GM19238 (cell line): Measurements from ENCODE around the gene CD163L1.
A peak's percentile ranks its signal among the peaks of the same experiment; 100 is the strongest.
"Not testable (repeated sequence)": the region's sequence is repeated elsewhere in the genome, so short reads cannot be mapped to it uniquely, and the experiment has no call there.

Source experiments
- DNase-seq: peaks from one replicate; pipeline ENCODE4 v3.0.0; 2011; ENCODE audit warnings: low spot score; ENCODE audit not compliant: insufficient read length

Gene CD163L1

GRCh38 chr12:7404275-7404674, 39.7 kb downstream of the CD163L1 start:
- no peak for DNase-seq

DNA sequence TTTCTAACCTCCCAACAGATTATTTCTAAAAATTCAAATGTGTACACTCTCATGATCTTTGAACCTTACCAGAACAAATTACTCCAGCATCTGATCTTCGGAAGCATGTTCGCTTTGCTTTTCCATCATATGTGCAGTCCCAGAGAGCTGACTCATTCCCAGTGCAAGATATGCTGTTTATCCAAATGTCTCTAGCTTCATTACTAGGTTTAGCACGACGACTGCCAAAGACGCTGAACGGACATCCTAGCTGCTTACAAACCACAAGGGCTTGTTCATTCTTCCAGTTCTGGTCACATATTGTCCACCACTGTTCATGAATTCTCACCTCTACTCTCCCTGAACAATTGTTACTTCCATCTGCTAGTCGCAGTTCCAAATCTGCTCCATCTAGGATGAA, 40.5 kb downstream of the CD163L1 start:
- no peak for DNase-seq

GRCh38 chr12:7399089-7399488, 44.9 kb downstream of the CD163L1 start:
- DNase-seq: no peak

- DNase-seq: no peak
These were observed 47.5 kb downstream of the CD163L1 start for GRCh38 chr12:7396418-7396817.

- no peak for DNase-seq
These were observed 48.0 kb downstream of the CD163L1 start for GRCh38 chr12:7395950-7396349.

DNA sequence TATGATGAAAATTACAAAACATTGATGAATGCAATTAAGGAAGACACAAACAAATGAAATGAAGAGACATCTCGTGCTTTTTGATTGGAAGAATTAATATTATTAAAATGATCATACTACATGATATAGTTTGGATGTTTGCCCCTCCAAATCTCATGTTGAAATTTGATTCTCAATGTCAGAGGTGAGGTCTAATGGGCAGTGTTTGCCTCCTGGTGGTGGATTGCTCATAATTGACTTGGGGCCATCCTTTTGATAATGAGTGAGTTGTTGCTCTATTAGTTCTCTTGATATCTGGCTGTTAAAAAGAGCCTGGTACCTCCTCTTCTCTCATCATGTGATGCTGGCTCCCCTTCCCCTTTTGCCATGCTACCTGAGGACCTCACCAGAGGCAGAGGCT, 56.7 kb downstream of the CD163L1 start:
- DNase-seq: no peak

DNA sequence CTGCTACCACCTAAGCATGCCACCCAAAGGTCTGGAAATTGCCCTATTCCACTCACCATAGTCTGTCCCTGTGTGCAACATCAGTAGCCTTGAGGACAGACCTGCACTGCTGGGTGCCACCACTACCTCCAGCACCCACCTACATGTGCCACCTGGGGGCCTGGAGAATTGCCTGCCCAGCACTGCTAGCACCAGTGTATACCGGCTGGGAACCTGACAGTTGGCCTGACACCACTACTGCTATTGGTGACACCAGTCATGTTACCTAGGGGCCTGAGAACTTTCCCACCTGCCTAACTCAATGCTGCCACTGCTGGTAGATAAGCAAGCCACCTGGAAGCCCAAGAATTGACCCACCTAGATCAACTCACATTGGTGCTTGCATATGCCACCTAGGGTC, 60.8 kb downstream of the CD163L1 start:
- no peak for DNase-seq

- no peak for DNase-seq
These were observed 67.8 kb downstream of the CD163L1 start for GRCh38 chr12:7376196-7376595.

DNA sequence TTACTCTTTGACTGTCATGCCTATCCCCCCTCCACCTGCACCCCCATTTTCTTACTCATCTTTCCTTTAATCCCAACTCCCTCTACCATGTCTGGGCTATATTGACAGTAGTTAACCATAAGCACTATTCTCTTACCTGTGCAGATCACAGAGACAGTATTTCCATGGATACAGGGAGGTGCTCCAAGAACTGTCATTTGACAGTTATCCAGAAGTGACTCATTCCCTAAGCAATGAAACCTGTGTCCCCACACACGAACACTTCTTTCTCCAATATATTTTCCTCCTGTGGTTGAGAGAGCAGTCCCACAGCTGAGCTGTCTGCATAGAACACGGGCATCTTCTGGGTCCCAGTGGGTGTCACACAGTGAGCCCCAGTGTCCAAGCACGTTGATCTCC, 68.8 kb downstream of the CD163L1 start:
- DNase-seq: no peak

- no peak for DNase-seq
These were observed 69.4 kb downstream of the CD163L1 start for GRCh38 chr12:7374423-7375144.

GRCh38 chr12:7373226-7373625, 70.7 kb downstream of the CD163L1 start:
- DNase-seq: no peak

DNA sequence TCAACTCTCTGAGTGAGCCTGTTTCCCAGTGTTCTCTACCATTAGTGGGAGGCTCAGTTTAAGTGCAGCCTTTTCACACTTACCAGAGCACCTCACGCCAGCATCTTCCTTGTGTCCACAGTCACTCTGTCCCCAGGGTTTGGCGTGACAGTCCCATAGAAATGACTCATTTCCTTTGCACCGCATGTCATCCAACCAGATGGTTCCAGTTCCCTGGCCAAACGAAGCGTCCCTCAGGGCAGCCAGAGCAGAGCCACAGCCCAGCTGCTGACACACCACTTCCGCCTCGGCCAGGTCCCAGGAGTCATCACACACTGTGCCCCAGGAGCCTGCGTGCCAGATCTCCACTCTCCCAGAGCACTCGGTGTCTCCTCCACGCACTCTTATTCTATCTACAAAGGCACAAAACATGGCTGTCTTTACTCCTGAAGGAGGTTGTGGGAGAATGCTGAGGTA, 74.7 kb downstream of the CD163L1 start:
- DNase-seq: peak; percentile 2

DNA sequence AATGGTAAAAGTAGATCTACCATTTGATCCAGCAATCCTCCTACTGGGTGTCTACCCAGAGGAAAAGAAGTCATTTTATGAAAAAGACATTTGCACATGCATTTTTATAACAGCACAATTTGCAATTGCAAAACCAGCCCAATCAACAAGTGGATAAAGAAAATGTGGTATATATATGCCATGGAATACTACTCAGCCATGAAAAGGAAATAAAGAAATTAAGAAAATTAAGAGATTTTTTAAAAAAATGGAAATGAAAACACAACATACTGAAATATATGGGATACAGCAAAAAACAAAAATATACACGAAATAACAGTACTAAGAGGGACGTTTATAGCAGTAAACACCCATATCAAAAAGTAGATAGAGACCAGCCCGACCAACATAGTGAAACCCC, 81.2 kb downstream of the CD163L1 start:
- no peak for DNase-seq

DNA sequence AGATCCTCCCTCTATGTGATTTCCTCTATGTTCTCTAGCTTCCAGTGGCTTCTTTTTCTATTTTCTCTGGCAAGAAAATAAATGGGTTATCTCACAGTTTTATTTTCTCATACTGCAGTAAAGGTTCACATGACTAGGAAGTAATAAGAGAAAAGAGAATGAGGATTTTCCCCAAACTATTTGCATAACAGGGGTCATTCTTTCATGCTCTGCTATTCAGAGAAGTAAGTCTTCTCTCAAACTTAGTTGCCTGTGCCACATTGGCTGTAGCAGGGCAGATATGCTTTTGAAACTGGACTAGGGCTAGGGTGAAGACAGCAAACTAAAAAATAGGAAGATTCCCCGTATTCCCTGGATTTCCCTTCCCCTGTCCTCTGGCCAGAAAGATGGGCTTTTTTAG, 82.7 kb downstream of the CD163L1 start:
- no peak for DNase-seq

GRCh38 chr12:7354529-7354928, 89.4 kb downstream of the CD163L1 start:
- DNase-seq: no peak

DNA sequence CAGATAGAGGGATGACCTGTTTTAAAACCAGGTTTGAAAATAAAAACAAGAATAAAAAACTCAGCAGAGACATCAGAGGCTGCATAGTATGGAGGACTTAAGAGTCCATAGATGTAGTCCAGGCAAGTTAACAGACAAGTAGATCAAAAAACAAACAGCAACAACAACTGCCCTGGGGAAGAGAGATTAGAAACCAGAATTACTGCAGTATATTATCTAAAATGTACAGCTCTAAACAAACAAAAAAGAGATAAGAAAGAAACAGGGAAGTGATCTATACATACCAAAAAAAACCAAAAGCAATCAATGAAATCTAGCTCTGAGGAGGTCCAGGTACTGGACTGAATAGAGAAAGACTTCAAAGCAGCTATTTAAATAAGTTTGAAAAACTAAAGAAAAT, 91.3 kb downstream of the CD163L1 start:
- DNase-seq: no peak

- no peak for DNase-seq
These were observed 92.8 kb downstream of the CD163L1 start for GRCh38 chr12:7351177-7351576.

DNA sequence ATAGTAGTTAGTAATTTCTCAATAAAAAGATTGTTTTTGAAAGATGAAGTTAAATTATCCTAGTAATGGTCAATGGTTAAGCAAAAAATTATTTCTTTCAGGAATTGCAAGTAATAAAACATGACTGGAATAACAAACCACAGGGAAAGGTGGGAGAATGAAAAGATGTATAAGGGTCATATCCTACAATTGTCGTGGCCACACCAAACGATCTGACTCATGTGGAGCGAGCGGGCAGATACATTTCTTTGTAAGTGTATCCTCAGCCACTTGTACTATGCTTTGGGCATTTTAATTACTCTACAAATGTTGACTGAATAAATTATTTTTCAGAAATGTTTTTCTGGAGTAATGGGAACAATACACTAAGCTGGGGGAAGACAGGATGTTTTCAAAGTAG, 94.5 kb downstream of the CD163L1 start:
- DNase-seq: no peak

GRCh38 chr12:7346551-7347225, 97.3 kb downstream of the CD163L1 start:
- no peak for DNase-seq

GRCh38 chr12:7344833-7345606, 98.9 kb downstream of the CD163L1 start:
- DNase-seq: no peak

GRCh38 chr12:7339675-7340074, 104.3 kb downstream of the CD163L1 start:
- no peak for DNase-seq

DNA sequence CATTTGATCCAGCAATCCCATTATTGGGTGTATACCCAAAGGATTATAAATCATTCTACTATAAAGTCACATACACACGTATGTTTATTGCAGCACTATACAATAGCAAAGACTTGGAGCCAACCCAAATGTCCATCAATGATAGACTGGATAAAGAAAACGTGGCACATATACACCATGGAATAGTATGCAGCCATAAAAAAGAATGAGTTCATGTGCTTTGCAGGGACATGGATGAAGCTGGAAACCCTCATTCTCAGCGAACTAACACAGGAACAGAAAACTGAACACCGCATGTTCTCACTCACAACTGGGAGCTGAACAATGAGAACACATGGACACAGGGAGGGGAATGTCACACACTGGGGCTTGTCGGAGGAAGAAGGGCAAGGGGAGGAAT, 106.2 kb downstream of the CD163L1 start:
- not testable (repeated sequence) for DNase-seq
